HepG2 (cell line): ENCODE results near the gene ANTXR1. TPM values are rescaled to one million over a fixed set of nuclear protein-coding genes. Genes with fewer than 3 reads are reported as not detected.

Experiments
- BCL3 ChIP-seq: sonication (generic); formaldehyde crosslinking; IDR thresholded peaks from 2 replicates; pipeline ENCODE4 v1.5.1; 2020; ENCODE audit warnings: mild to moderate bottlenecking, missing genetic modification reagents, moderate library complexity
- CBX5 ChIP-seq: sonication (generic); formaldehyde crosslinking; IDR thresholded peaks from 2 replicates; pipeline ENCODE4 v1.4.0; 2020; ENCODE audit warnings: missing genetic modification reagents, borderline replicate concordance
- CHD2 ChIP-seq: IDR thresholded peaks from 2 replicates; pipeline ENCODE4 v1.6.1; 2011; ENCODE audit warnings: low read depth, low read length, improper control_type of control experiment
- FOXM1 ChIP-seq: sonication (generic); formaldehyde crosslinking; IDR thresholded peaks from 2 replicates; pipeline ENCODE4 v1.5.0; 2020; ENCODE audit warnings: missing genetic modification reagents
- FOXP1 ChIP-seq, 2 experiments: fragments of 450-650 bp in 1 of 2; IDR thresholded peaks; 2 replicates each; pipeline ENCODE4 v1.6.1; 2017 to 2018; ENCODE audit warnings: antibody characterized with exemption in 1 of 2
- GABPB1 ChIP-seq: IDR thresholded peaks from 2 replicates; pipeline ENCODE4 v1.6.1; 2016; ENCODE audit warnings: mild to moderate bottlenecking, missing genetic modification reagents, moderate library complexity, missing compliant biosample characterization
- HMG20B ChIP-seq: conservative IDR thresholded peaks from 2 replicates; pipeline ENCODE4 v1.6.1; 2016; ENCODE audit warnings: missing genetic modification reagents, missing compliant biosample characterization
- HOXA7 ChIP-seq: sonication (generic); formaldehyde crosslinking; IDR thresholded peaks from 2 replicates; pipeline ENCODE4 v1.8.1; 2022; ENCODE audit warnings: mild to moderate bottlenecking, missing genetic modification reagents, moderate library complexity
- ISL2 ChIP-seq: sonication (generic); formaldehyde crosslinking; IDR thresholded peaks from 2 replicates; pipeline ENCODE4 v1.5.0; 2020; ENCODE audit warnings: missing genetic modification reagents
- MIER2 ChIP-seq: IDR thresholded peaks from 2 replicates; pipeline ENCODE4 v1.6.1; 2016; ENCODE audit warnings: missing biosample characterization, missing genetic modification reagents
- NR2F1 ChIP-seq, 2 experiments: fragments of 450-650 bp in 1 of 2; formaldehyde crosslinking in 1 of 2; IDR thresholded peaks; 2 replicates each; pipeline versions ENCODE4 v1.5.0 to v1.6.1; 2016 to 2020; ENCODE audit warnings: mild to moderate bottlenecking in 1 of 2, missing compliant biosample characterization in 1 of 2, missing genetic modification reagents in 1 of 2, moderate library complexity in 1 of 2
- POGK ChIP-seq: sonication (generic); formaldehyde crosslinking; conservative IDR thresholded peaks from 2 replicates; pipeline ENCODE4 v1.8.0; 2022; ENCODE audit warnings: mild to moderate bottlenecking, moderate library complexity, missing genetic modification reagents
- POLR2A ChIP-seq, 2 experiments: IDR thresholded peaks; 2 replicates each; pipeline ENCODE4 v1.6.1; 2011; ENCODE audit warnings: low read depth in 2 of 2, low read length in 2 of 2, mild to moderate bottlenecking in 1 of 2, moderate library complexity in 1 of 2; ENCODE audit not compliant: insufficient read depth in 1 of 2
- SPEN ChIP-seq: sonication (generic); formaldehyde crosslinking; IDR thresholded peaks from 2 replicates; pipeline ENCODE4 v1.5.1; 2020; ENCODE audit warnings: low read depth, mild to moderate bottlenecking, missing genetic modification reagents
- SRY ChIP-seq: sonication (generic); formaldehyde crosslinking; IDR thresholded peaks from 2 replicates; pipeline ENCODE4 v1.8.0; 2022; ENCODE audit warnings: mild to moderate bottlenecking, missing genetic modification reagents
- ZBTB7A ChIP-seq: sonication (generic); formaldehyde crosslinking; IDR thresholded peaks from 2 replicates; pipeline ENCODE4 v1.8.0; 2022; ENCODE audit warnings: mild to moderate bottlenecking, missing genetic modification reagents
- ZNF205 ChIP-seq: IDR thresholded peaks from 2 replicates; pipeline ENCODE4 v1.6.1; 2018; ENCODE audit warnings: missing biosample characterization, missing genetic modification reagents
- ZNF260 ChIP-seq: sonication (generic); formaldehyde crosslinking; IDR thresholded peaks from 2 replicates; pipeline ENCODE4 v1.4.0; 2020; ENCODE audit warnings: missing genetic modification reagents, low read depth, mild to moderate bottlenecking, borderline replicate concordance
- ZNF501 ChIP-seq: sonication (generic); formaldehyde crosslinking; IDR thresholded peaks from 2 replicates; pipeline ENCODE4 v1.5.1; 2020; ENCODE audit warnings: mild to moderate bottlenecking, moderate library complexity, missing genetic modification reagents
- ZNF879 ChIP-seq: sonication (generic); formaldehyde crosslinking; IDR thresholded peaks from 2 replicates; pipeline ENCODE4 v1.8.1; 2023; ENCODE audit warnings: missing genetic modification reagents
- polyA plus RNA-seq, 8 experiments: library from polyadenylated mRNA; depleted of rRNA in 3 of 8; stranded (reverse) in 7 of 8; unstranded in 1 of 8; fragments of >200 nt; fragmentation: Illumina TruSeq in 4 of 8; extraction: Trizol in 4 of 8; gene quantifications; 2 replicates each; pipeline versions ENCODE4 v1.2.1 to v1.2.3, GENCODE V29; 2011 to 2016; ENCODE audit warnings: low read depth in 4 of 8, missing spikeins in 1 of 8, mixed read lengths in 1 of 8; ENCODE audit not compliant: insufficient read depth in 1 of 8
- total RNA-seq, 5 experiments: library from RNA; depleted of rRNA; stranded (reverse); fragments of >200 nt; fragmentation: Illumina TruSeq; extraction: Trizol; gene quantifications; 2 replicates each; pipeline ENCODE4 v1.2.3, GENCODE V29; 2016; ENCODE audit warnings: low read depth in 1 of 5
- TF ChIP-seq, protein P1 (sequence below): sonication (generic); formaldehyde crosslinking; IDR thresholded peaks from 2 replicates; pipeline ENCODE4 v1.4.0; 2020; ENCODE audit warnings: mild to moderate bottlenecking, missing genetic modification reagents, borderline replicate concordance
- TF ChIP-seq, protein P2 (sequence below): IDR thresholded peaks from 2 replicates; pipeline ENCODE4 v1.6.1; 2018; ENCODE audit warnings: missing genetic modification reagents, mild to moderate bottlenecking, missing compliant biosample characterization

ANTXR1 gene
- total and polyA plus RNA-seq, 2 of the 13 experiments (the other 11 are each of a cell fraction or from before 2014, with no cell fraction given) = 4.5 to 12.7 TPM

- TF ChIP-seq POLR2A (IDR thresholded peaks at IDR 0.05; ENCODE audit: insufficient read depth in 1 of 2, low read depth in 2 of 2, low read length in 2 of 2) (no peak), SPEN (no peak), BCL3 (CRISPR knock-in tag) (no peak), ZNF879 (CRISPR knock-in tag) (no peak), ZNF205 (CRISPR knock-in tag) (no peak; the same call in 1 of the 2 replicates), FOXP1 (IDR thresholded peaks at IDR 0.05) (no peak), FOXP1 (CRISPR knock-in tag; IDR thresholded peaks at IDR 0.05) (peak; percentile 79; the same call in 1 of the 2 replicates), FOXM1 (CRISPR knock-in tag) (no peak), SRY (CRISPR knock-in tag) (no peak), ISL2 (no peak; the same call in 1 of the 2 replicates), ZNF501 (no peak), GABPB1 (CRISPR knock-in tag) (no peak), CBX5 (CRISPR knock-in tag) (no peak), NR2F1 (CRISPR knock-in tag; IDR thresholded peaks at IDR 0.05) (peak in 1 of 2 experiments; percentile 37; a peak in 1 of 4 replicates), POGK (no peak), HOXA7 (CRISPR knock-in tag) (no peak), MIER2 (no peak), ZBTB7A (CRISPR knock-in tag) (no peak), HMG20B (CRISPR knock-in tag) (no peak), ZNF260 (CRISPR knock-in tag) (no peak), CHD2 (no peak)
- TF ChIP-seq, protein P1, sequence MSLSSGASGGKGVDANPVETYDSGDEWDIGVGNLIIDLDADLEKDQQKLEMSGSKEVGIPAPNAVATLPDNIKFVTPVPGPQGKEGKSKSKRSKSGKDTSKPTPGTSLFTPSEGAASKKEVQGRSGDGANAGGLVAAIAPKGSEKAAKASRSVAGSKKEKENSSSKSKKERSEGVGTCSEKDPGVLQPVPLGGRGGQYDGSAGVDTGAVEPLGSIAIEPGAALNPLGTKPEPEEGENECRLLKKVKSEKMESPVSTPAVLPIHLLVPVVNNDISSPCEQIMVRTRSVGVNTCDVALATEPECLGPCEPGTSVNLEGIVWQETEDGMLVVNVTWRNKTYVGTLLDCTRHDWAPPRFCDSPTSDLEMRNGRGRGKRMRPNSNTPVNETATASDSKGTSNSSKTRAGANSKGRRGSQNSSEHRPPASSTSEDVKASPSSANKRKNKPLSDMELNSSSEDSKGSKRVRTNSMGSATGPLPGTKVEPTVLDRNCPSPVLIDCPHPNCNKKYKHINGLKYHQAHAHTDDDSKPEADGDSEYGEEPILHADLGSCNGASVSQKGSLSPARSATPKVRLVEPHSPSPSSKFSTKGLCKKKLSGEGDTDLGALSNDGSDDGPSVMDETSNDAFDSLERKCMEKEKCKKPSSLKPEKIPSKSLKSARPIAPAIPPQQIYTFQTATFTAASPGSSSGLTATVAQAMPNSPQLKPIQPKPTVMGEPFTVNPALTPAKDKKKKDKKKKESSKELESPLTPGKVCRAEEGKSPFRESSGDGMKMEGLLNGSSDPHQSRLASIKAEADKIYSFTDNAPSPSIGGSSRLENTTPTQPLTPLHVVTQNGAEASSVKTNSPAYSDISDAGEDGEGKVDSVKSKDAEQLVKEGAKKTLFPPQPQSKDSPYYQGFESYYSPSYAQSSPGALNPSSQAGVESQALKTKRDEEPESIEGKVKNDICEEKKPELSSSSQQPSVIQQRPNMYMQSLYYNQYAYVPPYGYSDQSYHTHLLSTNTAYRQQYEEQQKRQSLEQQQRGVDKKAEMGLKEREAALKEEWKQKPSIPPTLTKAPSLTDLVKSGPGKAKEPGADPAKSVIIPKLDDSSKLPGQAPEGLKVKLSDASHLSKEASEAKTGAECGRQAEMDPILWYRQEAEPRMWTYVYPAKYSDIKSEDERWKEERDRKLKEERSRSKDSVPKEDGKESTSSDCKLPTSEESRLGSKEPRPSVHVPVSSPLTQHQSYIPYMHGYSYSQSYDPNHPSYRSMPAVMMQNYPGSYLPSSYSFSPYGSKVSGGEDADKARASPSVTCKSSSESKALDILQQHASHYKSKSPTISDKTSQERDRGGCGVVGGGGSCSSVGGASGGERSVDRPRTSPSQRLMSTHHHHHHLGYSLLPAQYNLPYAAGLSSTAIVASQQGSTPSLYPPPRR = no peak
- TF ChIP-seq, protein P2, sequence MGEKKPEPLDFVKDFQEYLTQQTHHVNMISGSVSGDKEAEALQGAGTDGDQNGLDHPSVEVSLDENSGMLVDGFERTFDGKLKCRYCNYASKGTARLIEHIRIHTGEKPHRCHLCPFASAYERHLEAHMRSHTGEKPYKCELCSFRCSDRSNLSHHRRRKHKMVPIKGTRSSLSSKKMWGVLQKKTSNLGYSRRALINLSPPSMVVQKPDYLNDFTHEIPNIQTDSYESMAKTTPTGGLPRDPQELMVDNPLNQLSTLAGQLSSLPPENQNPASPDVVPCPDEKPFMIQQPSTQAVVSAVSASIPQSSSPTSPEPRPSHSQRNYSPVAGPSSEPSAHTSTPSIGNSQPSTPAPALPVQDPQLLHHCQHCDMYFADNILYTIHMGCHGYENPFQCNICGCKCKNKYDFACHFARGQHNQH (CRISPR knock-in tag) = no peak
These were observed 49.5 kb downstream of the ANTXR1 start (continued) for GRCh38 chr2:69062307-69062962.
